CD4-positive, alpha-beta T cell (primary cell): ENCODE results near the gene ZNF135. TPM values are rescaled to one million over a fixed set of nuclear protein-coding genes. Genes with fewer than 3 reads are reported as not detected.

ENCODE experiments used
- ATAC-seq: fragments of 200-7000 bp; cut with Tn5 transposase; one replicate; pipeline ENCODE4 v1.10.0; 2022; ENCODE audit warnings: mild to moderate bottlenecking; ENCODE audit not compliant: poor library complexity
- CTCF ChIA-PET: fragments of 350-600 bp; sonication (Branson Sonifier 250); formaldehyde crosslinking; loops from one replicate; lab custom pipeline; 2021; ENCODE audit warnings: antibody characterized with exemption, inconsistent platforms; lab: Charles Lee
- POLR2A ChIA-PET: fragments of 350-600 bp; sonication (Branson Sonifier 250); formaldehyde crosslinking; loops from one replicate; lab custom pipeline; 2021; ENCODE audit warnings: antibody characterized with exemption, inconsistent platforms; lab: Charles Lee
- DNase-seq, 14 experiments: peaks; one replicate each; pipeline ENCODE4 v3.0.0-alpha.2; 2013 to 2020; ENCODE audit warnings: mixed read lengths in 2 of 14
- H3K27ac ChIP-seq, 2 donors: one replicate each; pipeline versions ENCODE4 v1.5.1 to v1.7.0; 2013; ENCODE audit warnings: low read length in 2 of 2, low read depth in 1 of 2, mild to moderate bottlenecking in 1 of 2
- H3K27me3 ChIP-seq, 2 experiments: 1 replicate in 1 of 2; 2 replicates in 1 of 2; pipeline versions ENCODE4 v1.6.1 to v1.7.0; 2013; ENCODE audit warnings: low read length in 2 of 2, control low read depth in 1 of 2, mild to moderate bottlenecking in 1 of 2, moderate library complexity in 1 of 2; ENCODE audit not compliant: insufficient read depth in 2 of 2, control insufficient read depth in 1 of 2
- H3K36me3 ChIP-seq: one replicate; pipeline ENCODE4 v1.6.1; 2013; ENCODE audit warnings: low read length, control low read depth; ENCODE audit not compliant: insufficient read depth
- H3K4me1 ChIP-seq: one replicate; pipeline ENCODE4 v1.6.1; 2013; ENCODE audit warnings: low read length, control low read depth; ENCODE audit not compliant: insufficient read depth
- H3K4me3 ChIP-seq: one replicate; pipeline ENCODE4 v1.5.1; 2013; ENCODE audit warnings: mild to moderate bottlenecking, low read length, moderate library complexity
- H3K9me3 ChIP-seq, 2 experiments: 1 replicate in 1 of 2; 2 replicates in 1 of 2; pipeline versions ENCODE4 v1.6.1 to v1.7.0; 2013; ENCODE audit warnings: low read length in 2 of 2, mild to moderate bottlenecking in 2 of 2, control low read depth in 1 of 2, moderate library complexity in 1 of 2; ENCODE audit not compliant: control insufficient read depth in 1 of 2, insufficient read depth in 1 of 2
- H3K27ac Mint-ChIP-seq: one replicate; pipeline ENCODE4 v1.8.0; 2020; ENCODE audit warnings: mixed read lengths
- H3K27me3 Mint-ChIP-seq: one replicate; pipeline ENCODE4 v1.8.0; 2021; ENCODE audit warnings: mixed read lengths
- H3K36me3 Mint-ChIP-seq: one replicate; pipeline ENCODE4 v1.8.0; 2021; ENCODE audit warnings: low read depth, mixed read lengths
- H3K4me1 Mint-ChIP-seq: one replicate; pipeline ENCODE4 v1.8.0; 2021; ENCODE audit warnings: low read depth, mixed read lengths
- H3K4me3 Mint-ChIP-seq: one replicate; pipeline ENCODE4 v1.8.0; 2020; ENCODE audit warnings: mild to moderate bottlenecking, mixed read lengths
- H3K9me3 Mint-ChIP-seq: one replicate; pipeline ENCODE4 v1.8.0; 2020; ENCODE audit warnings: mixed read lengths
- CTCF ChIP-seq: fragments of 200-600 bp; IDR thresholded peaks from one replicate; pipeline ENCODE4 v1.8.0; 2022; ENCODE audit warnings: antibody characterized with exemption, mild to moderate bottlenecking
- intact Hi-C, 2 experiments: fragments of 100-400 bp; cut with DNase I in 1 of 2; cut with micrococcal nuclease in 1 of 2; formaldehyde crosslinking; loops; one replicate each; pipeline versions ENCODE4 v1.15.1 to v1.9.0; 2023 to 2025; cut with DNase I, micrococcal nuclease
- total RNA-seq, 174 experiments: library from RNA in 2 of 174; stranded (reverse) in 2 of 174; gene quantifications; one replicate each; pipeline ENCODE4 v1.2.3 and lab custom pipeline; 2021 to 2026

ZNF135 gene
- total RNA-seq, 2 experiments from 2014 or later, result 1.2 to 1.4 TPM

- ChIA-PET POLR2A (no interaction called here), CTCF (no interaction called here)
- Histone ChIP-seq H3K27me3 (peaks cover 0 to 22% of the 10 kb centered on the region in 2 experiments), H3K27ac (no peak overlapping the region), H3K9me3 (peaks cover 72 to 98% of the 10 kb centered on the region in 2 experiments), H3K36me3 (no peaks in the 10 kb centered on the region), H3K4me3 (no peak overlapping the region), H3K4me1 (peaks cover 12% of the 10 kb centered on the region)
- Mint-ChIP-seq H3K4me3 (no peak overlapping the region), H3K9me3 (peaks cover 11% of the 10 kb centered on the region), H3K36me3 (peaks cover 48% of the 10 kb centered on the region), H3K27me3 (peaks cover 26% of the 10 kb centered on the region), H3K4me1 (peaks cover 6% of the 10 kb centered on the region), H3K27ac (no peak overlapping the region)
- ATAC-seq (no peak), DNase-seq (no peak)
- no peak for TF ChIP-seq CTCF
- intact Hi-C loops, result no loop called here
These were observed 3.9 kb upstream of the ZNF135 start for GRCh38 chr19:58054901-58055874.

- no peak overlapping the region for H3K4me3 ChIP-seq
- Mint-ChIP-seq H3K9me3 (peaks cover 8% of the 10 kb centered on the region), H3K36me3 (peaks cover 55% of the 10 kb centered on the region), H3K27ac (no peak overlapping the region), H3K27me3 (peaks cover 26% of the 10 kb centered on the region), H3K4me3 (no peak overlapping the region), H3K4me1 (peaks cover 6% of the 10 kb centered on the region)
- ATAC-seq, result no peak
- peaks cover 0 to 22% of the 10 kb centered on the region in 2 experiments for H3K27me3 ChIP-seq
- H3K9me3 ChIP-seq, result peaks cover 81 to 98% of the 10 kb centered on the region in 2 experiments
- ChIA-PET POLR2A (no interaction called here), CTCF (no interaction called here)
- H3K4me1 ChIP-seq, result peaks cover 12% of the 10 kb centered on the region
- no peaks in the 10 kb centered on the region for H3K36me3 ChIP-seq
- H3K27ac ChIP-seq, result no peak overlapping the region
- intact Hi-C loops, result no loop called here
- TF ChIP-seq CTCF, result no peak
- no peak for DNase-seq
These were observed 2.8 kb upstream of the ZNF135 start for GRCh38 chr19:58056261-58056660.

GRCh38 chr19:58056861-58057260 lies 2.2 kb upstream of the ZNF135 start:
- H3K4me3 ChIP-seq, result no peak overlapping the region
- H3K9me3 Mint-ChIP-seq, result peaks cover 8% of the 10 kb centered on the region
- CTCF ChIA-PET, result no interaction called here
- H3K4me1 ChIP-seq, result peaks cover 12% of the 10 kb centered on the region
- TF ChIP-seq CTCF, result no peak
- no peak overlapping the region for H3K27ac Mint-ChIP-seq
- H3K36me3 Mint-ChIP-seq, result peaks cover 57% of the 10 kb centered on the region
- POLR2A ChIA-PET, result no interaction called here
- intact Hi-C loops, result no loop called here
- H3K9me3 ChIP-seq, result peaks cover 81 to 96% of the 10 kb centered on the region in 2 experiments
- DNase-seq (no peak), ATAC-seq (no peak)
- H3K4me1 Mint-ChIP-seq, result peaks cover 6% of the 10 kb centered on the region
- no peak overlapping the region for H3K27ac ChIP-seq
- peaks cover 0 to 22% of the 10 kb centered on the region in 2 experiments for H3K27me3 ChIP-seq
- peaks cover 26% of the 10 kb centered on the region for H3K27me3 Mint-ChIP-seq
- H3K4me3 Mint-ChIP-seq, result no peak overlapping the region
- no peaks in the 10 kb centered on the region for H3K36me3 ChIP-seq
